ENCODE results near the gene CNPY3. TPM values are rescaled to one million over a fixed set of nuclear protein-coding genes. Genes with fewer than 3 reads are reported as not detected.
"Not testable (repeated sequence)": the region's sequence is repeated elsewhere in the genome, so short reads cannot be mapped to it uniquely, and the experiment has no call there.

CNPY3 gene
- total RNA-seq, 6 donors from 2014 or later: 32.4 to 95.2 (median 50.3) TPM

- H3K9me3 ChIP-seq: no peaks in the 10 kb centered on the region
- H3K27ac ChIP-seq: peak overlapping the region; percentile 87 to 96 (median 94)
- peak in 3 of 6 experiments; percentile 15 to 22 (median 20) for TF ChIP-seq CTCF (IDR thresholded peaks at IDR 0.05)
- no peak for TF ChIP-seq EP300 (IDR thresholded peaks at IDR 0.05)
- peak in 3 of 4 donors; percentile 25 to 88 (median 85) for TF ChIP-seq POLR2A (IDR thresholded peaks at IDR 0.05)
- peak; percentile 86 to 94 for TF ChIP-seq POLR2AphosphoS5 (IDR thresholded peaks at IDR 0.05)
- 0% methylated on average over 3 to 51 of the region's 63 CpGs for WGBS, 2 donors
- peak overlapping the region; percentile 79 to 97 (median 91) for H3K4me3 ChIP-seq
- ATAC-seq (ENCODE audit: low FRiP score in 2 of 2) (peak; percentile 99 to 100), DNase-seq (peak; percentile 91 to 94)
- peaks cover 6 to 19% (median 13%) of the 10 kb centered on the region in 4 donors for H3K4me1 ChIP-seq
- peaks cover 6 to 26% (median 13%) of the 10 kb centered on the region in 4 donors for H3K36me3 ChIP-seq
- no peaks in the 10 kb centered on the region for H3K27me3 ChIP-seq
Measured at GRCh38 chr6:42890311-42891198, 38.7 kb upstream of the CNPY3 start.

GRCh38 chr6:42891199-42891722 is 38.0 kb upstream of the CNPY3 start:
- Histone ChIP-seq H3K36me3 (peaks cover 0 to 19% (median 7%) of the 10 kb centered on the region in 4 donors), H3K4me1 (peaks cover 6 to 19% (median 13%) of the 10 kb centered on the region in 4 donors), H3K9me3 (no peaks in the 10 kb centered on the region), H3K27me3 (no peaks in the 10 kb centered on the region), H3K4me3 (peak overlapping the region; percentile 79 to 97 (median 91)), H3K27ac (peak overlapping the region; percentile 87 to 96 (median 94))
- no peak for DNase-seq
- ATAC-seq (ENCODE audit: low FRiP score in 2 of 2): no peak
- TF ChIP-seq CTCF (IDR thresholded peaks at IDR 0.05) (no peak), POLR2AphosphoS5 (IDR thresholded peaks at IDR 0.05) (no peak), EP300 (IDR thresholded peaks at IDR 0.05) (no peak), POLR2A (IDR thresholded peaks at IDR 0.05) (no peak)
- 52 to 58% methylated on average over 17 of the region's 17 CpGs for WGBS, 2 donors

- not testable (repeated sequence) for ATAC-seq (ENCODE audit: low FRiP score in 2 of 2); H3K27ac ChIP-seq
Measured at GRCh38 chr6:42894041-42894828, 35.0 kb upstream of the CNPY3 start.

GRCh38 chr6:42896178-42896719 is 33.0 kb upstream of the CNPY3 start:
- no peak for TF ChIP-seq POLR2AphosphoS5 (IDR thresholded peaks at IDR 0.05)
- no peak for TF ChIP-seq CTCF (IDR thresholded peaks at IDR 0.05)
- no peak for TF ChIP-seq POLR2A (IDR thresholded peaks at IDR 0.05)
- TF ChIP-seq EP300 (IDR thresholded peaks at IDR 0.05): no peak
- H3K4me1 ChIP-seq: peaks cover 0 to 14% (median 10%) of the 10 kb centered on the region in 4 donors
- H3K4me3 ChIP-seq: no peak overlapping the region
- H3K27ac ChIP-seq: no peak overlapping the region
- ATAC-seq (ENCODE audit: low FRiP score in 2 of 2) (no peak), DNase-seq (no peak)
- H3K9me3 ChIP-seq: no peaks in the 10 kb centered on the region
- 89 to 91% methylated on average over 10 of the region's 10 CpGs for WGBS, 2 donors
- no peaks in the 10 kb centered on the region for H3K36me3 ChIP-seq
- H3K27me3 ChIP-seq: no peaks in the 10 kb centered on the region

More at GRCh38 chr6:42894041-42894828, 35.0 kb upstream of the CNPY3 start:
- peaks cover 6 to 21% (median 17%) of the 10 kb centered on the region in 4 donors for H3K4me1 ChIP-seq
- H3K27me3 ChIP-seq, H3K36me3 ChIP-seq, DNase-seq, H3K4me3 ChIP-seq, H3K9me3 ChIP-seq: not testable (repeated sequence)
- 63 to 65% methylated on average over 19 of the region's 19 CpGs for WGBS, 2 donors

Data from upper lobe of left lung (tissue), 6 donors.